Mesendoderm (in vitro differentiated cells): Measurements from ENCODE around the gene INAVA. TPM values are rescaled to one million over a fixed set of nuclear protein-coding genes. Genes with fewer than 3 reads are reported as not detected.
"Not testable (repeated sequence)": the region's sequence is repeated elsewhere in the genome, so short reads cannot be mapped to it uniquely, and the experiment has no call there.

Experiments
- DNase-seq: peaks from one replicate; pipeline ENCODE4 v3.0.0; 2013
- H2AK5ac ChIP-seq: 2 replicates; pipeline ENCODE4 v1.6.1; 2013; ENCODE audit warnings: low read length, inconsistent platforms
- H2BK120ac ChIP-seq: 2 replicates; pipeline ENCODE4 v1.6.1; 2013; ENCODE audit warnings: low read depth, mild to moderate bottlenecking, low read length, moderate library complexity, mixed read lengths
- H2BK15ac ChIP-seq: replicated peaks from 2 replicates; pipeline ENCODE4 v1.6.1; 2013; ENCODE audit warnings: low read depth, mild to moderate bottlenecking, moderate library complexity
- H2BK5ac ChIP-seq: 2 replicates; pipeline ENCODE4 v1.6.1; 2013; ENCODE audit warnings: low read length, inconsistent platforms
- H3K18ac ChIP-seq: 2 replicates; pipeline ENCODE4 v1.6.1; 2013; ENCODE audit warnings: mild to moderate bottlenecking, low read length, mixed read lengths
- H3K23ac ChIP-seq: one replicate; pipeline ENCODE4 v1.6.1; 2013; ENCODE audit warnings: low read length
- H3K27ac ChIP-seq: 2 replicates; pipeline ENCODE4 v1.5.1; 2013; ENCODE audit warnings: low read depth, mild to moderate bottlenecking, inconsistent platforms, low read length, moderate library complexity
- H3K27me3 ChIP-seq: 2 replicates; pipeline ENCODE4 v1.6.1; 2013; ENCODE audit warnings: low read length, control low read depth, mild to moderate bottlenecking, inconsistent platforms; ENCODE audit not compliant: insufficient read depth, poor library complexity
- H3K36me3 ChIP-seq: 2 replicates; pipeline ENCODE4 v1.6.1; 2013; ENCODE audit warnings: low read length, inconsistent platforms; ENCODE audit not compliant: control insufficient read depth, insufficient read depth
- H3K4ac ChIP-seq: one replicate; pipeline ENCODE4 v1.6.1; 2013; ENCODE audit warnings: low read depth, mild to moderate bottlenecking, low read length, moderate library complexity
- H3K4me1 ChIP-seq: 2 replicates; pipeline ENCODE4 v1.6.1; 2013; ENCODE audit warnings: low read depth, low read length, inconsistent platforms; ENCODE audit not compliant: control insufficient read depth
- H3K4me2 ChIP-seq: 2 replicates; pipeline ENCODE4 v1.6.1; 2013; ENCODE audit warnings: low read length
- H3K4me3 ChIP-seq: 2 replicates; pipeline ENCODE4 v1.5.1; 2013; ENCODE audit warnings: mild to moderate bottlenecking, low read length
- H3K56ac ChIP-seq: one replicate; pipeline ENCODE4 v1.6.1; 2013; ENCODE audit warnings: low read length
- H3K79me1 ChIP-seq: 2 replicates; pipeline ENCODE4 v1.6.1; 2013; ENCODE audit warnings: low read length, inconsistent platforms
- H3K79me2 ChIP-seq: 2 replicates; pipeline ENCODE4 v1.6.1; 2013; ENCODE audit warnings: mild to moderate bottlenecking, low read length; ENCODE audit not compliant: control insufficient read depth, insufficient read depth
- H3K9ac ChIP-seq: 2 replicates; pipeline ENCODE4 v1.6.1; 2013; ENCODE audit warnings: low read length, inconsistent platforms
- H4K5ac ChIP-seq: one replicate; pipeline ENCODE4 v1.6.1; 2013; ENCODE audit warnings: low read length
- H4K8ac ChIP-seq: one replicate; pipeline ENCODE4 v1.6.1; 2013; ENCODE audit warnings: low read depth, mild to moderate bottlenecking, control low read depth, low read length, moderate library complexity
- WGBS: extraction: QIAGEN DNeasy Blood & Tissue Kit; methylation state at CpG from one replicate; pipeline ENCODE4 v1.1.7; 2013; ENCODE audit warnings: low lambda C conversion rate, missing lambda C conversion rate; ENCODE audit not compliant: insufficient coverage; ENCODE audit errors: extremely low coverage; 5-methylcytosine and 5-hydroxymethylcytosine counted together
- small RNA-seq: library from polyadenylated mRNA; stranded (forward); fragments of <200 nt; extraction: miRNeasy Mini kit (QIAGEN cat#:217004); gene quantifications from one replicate; pipeline ENCODE3, GENCODE V24; 2013; ENCODE audit not compliant: insufficient read depth

INAVA gene

DNA sequence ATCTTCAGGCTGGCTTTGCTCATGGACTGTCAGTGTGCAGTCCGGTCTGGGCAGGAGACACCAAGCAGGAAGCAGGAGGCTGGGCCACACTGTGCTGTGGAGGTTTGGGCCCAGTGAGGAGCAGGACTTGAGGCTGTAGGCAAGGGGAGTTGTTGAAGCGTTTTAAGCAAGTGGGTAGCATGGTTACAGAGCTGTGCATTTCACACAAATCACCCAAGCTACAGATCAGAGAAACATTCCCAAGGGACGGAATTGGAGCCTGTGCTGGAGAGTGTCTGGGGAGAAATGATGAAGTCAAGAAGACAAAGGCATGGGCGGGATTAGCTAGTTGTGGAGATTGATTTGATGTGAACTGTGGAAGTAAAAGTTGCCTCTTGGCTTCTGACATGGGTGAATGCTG, 67.9 kb downstream of the INAVA start:
- Histone ChIP-seq H3K4ac (no peak overlapping the region), H2BK15ac (no peak overlapping the region), H2AK5ac (no peak overlapping the region), H3K4me3 (no peak overlapping the region), H4K8ac (no peak overlapping the region), H4K5ac (no peak overlapping the region), H3K79me1 (no peaks in the 10 kb centered on the region), H3K36me3 (no peaks in the 10 kb centered on the region), H3K4me1 (no peaks in the 10 kb centered on the region), H3K9ac (no peak overlapping the region), H2BK5ac (no peak overlapping the region), H3K27me3 (no peaks in the 10 kb centered on the region), H3K4me2 (no peak overlapping the region), H3K23ac (no peak overlapping the region), H3K79me2 (no peaks in the 10 kb centered on the region), H2BK120ac (no peak overlapping the region), H3K27ac (no peak overlapping the region), H3K56ac (no peak overlapping the region), H3K18ac (no peak overlapping the region)
- no CpG with 5 or more reads among the region's 4 CpGs for WGBS
- DNase-seq: no peak

GRCh38 chr1:200963076-200963475, 68.4 kb downstream of the INAVA start:
- Histone ChIP-seq H3K4me2 (no peak overlapping the region), H3K27ac (no peak overlapping the region), H4K5ac (no peak overlapping the region), H2BK15ac (no peak overlapping the region), H4K8ac (no peak overlapping the region), H3K27me3 (no peaks in the 10 kb centered on the region), H3K9ac (no peak overlapping the region), H3K56ac (no peak overlapping the region), H3K4ac (no peak overlapping the region), H3K18ac (no peak overlapping the region), H2BK120ac (no peak overlapping the region), H2AK5ac (no peak overlapping the region), H3K79me2 (no peaks in the 10 kb centered on the region), H3K4me1 (no peaks in the 10 kb centered on the region), H3K23ac (no peak overlapping the region), H3K36me3 (no peaks in the 10 kb centered on the region), H3K4me3 (no peak overlapping the region), H3K79me1 (no peaks in the 10 kb centered on the region), H2BK5ac (no peak overlapping the region)
- WGBS: no CpG with 5 or more reads among the region's 2 CpGs
- no peak for DNase-seq

GRCh38 chr1:200963888-200964287, 69.2 kb downstream of the INAVA start:
- not testable (repeated sequence) for H3K4me3 ChIP-seq, H2BK5ac ChIP-seq
- WGBS: no CpG with 5 or more reads among the region's 11 CpGs

More at GRCh38 chr1:200963888-200964287, 69.2 kb downstream of the INAVA start:
- not testable (repeated sequence) for DNase-seq, H4K5ac ChIP-seq, H2BK15ac ChIP-seq, H4K8ac ChIP-seq, H3K4me2 ChIP-seq, H3K27me3 ChIP-seq, H3K79me2 ChIP-seq, H3K56ac ChIP-seq, H3K18ac ChIP-seq, H3K36me3 ChIP-seq, H2BK120ac ChIP-seq, H3K27ac ChIP-seq, H2AK5ac ChIP-seq, H3K9ac ChIP-seq, H3K4me1 ChIP-seq, H3K79me1 ChIP-seq, H3K23ac ChIP-seq, H3K4ac ChIP-seq

Small RNA genes within 50 kb of the gene (small RNA-seq; reads per million reads assigned to genes)
- not detected for gene RNU6-704P
